ENCODE results near the gene SORBS2. TPM values are rescaled to one million over a fixed set of nuclear protein-coding genes. Genes with fewer than 3 reads are reported as not detected.

The SORBS2 gene
- total RNA-seq, 1 experiment from 2014 or later: 0.34 TPM

DNA sequence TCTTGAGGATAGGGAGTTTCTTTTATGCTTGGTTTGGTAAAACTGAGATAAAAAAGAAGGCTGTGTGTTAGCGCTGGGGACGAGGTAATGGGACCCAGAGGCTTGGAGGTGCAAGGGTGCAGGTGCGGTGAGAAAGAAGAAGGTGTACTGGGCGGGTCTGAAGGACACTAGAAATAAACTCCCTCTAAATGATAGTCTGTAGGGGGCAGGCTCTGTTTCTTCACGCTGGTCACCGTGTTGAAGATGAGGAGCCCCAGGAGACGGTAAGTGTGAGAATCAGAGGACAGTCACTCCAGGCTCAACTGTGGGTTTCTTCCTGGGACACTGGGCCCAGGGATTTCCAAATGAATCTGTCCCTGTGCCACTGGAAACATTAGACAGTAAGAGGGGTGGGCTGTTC, 131.4 kb downstream of the SORBS2 start:
- H3K9me3 ChIP-seq (ENCODE audit: control insufficient read depth in 1 of 2, insufficient read depth in 1 of 2, low read depth in 1 of 2, low read length in 2 of 2): no peaks in the 10 kb centered on the region
- H3K9me2 ChIP-seq (ENCODE audit: insufficient read depth): no peaks in the 10 kb centered on the region
- intact Hi-C loops (cut with micrococcal nuclease): no loop called here
- no peak overlapping the region for H2AFZ ChIP-seq (ENCODE audit: low read depth, low read length, poor library complexity, severe bottlenecking)
- H3K4me3 ChIP-seq (replicated peaks in 1 of 2; ENCODE audit: low read depth in 1 of 2, low read length in 2 of 2): no peak overlapping the region
- ChIA-PET POLR2A (no interaction called here), CTCF (no interaction called here), RAD21 (ENCODE audit: low non-redundant PET in 1 of 2, low total read pairs in 2 of 2, uncharacterized antibody in 2 of 2, unreplicated experiment in 2 of 2) (no interaction called here)
- no peaks in the 10 kb centered on the region for H3K36me3 ChIP-seq (ENCODE audit: control insufficient read depth in 1 of 2, insufficient read depth in 2 of 2, low read length in 2 of 2)
- no peaks in the 10 kb centered on the region for H3K4me1 ChIP-seq (ENCODE audit: control insufficient read depth in 1 of 2, insufficient read depth in 2 of 2, low read length in 2 of 2)
- no peaks in the 10 kb centered on the region for H3K79me2 ChIP-seq (ENCODE audit: insufficient read depth, low read length)
- no peak overlapping the region for H3K27ac ChIP-seq (ENCODE audit: low read depth, low read length)
- TF ChIP-seq, protein P1, sequence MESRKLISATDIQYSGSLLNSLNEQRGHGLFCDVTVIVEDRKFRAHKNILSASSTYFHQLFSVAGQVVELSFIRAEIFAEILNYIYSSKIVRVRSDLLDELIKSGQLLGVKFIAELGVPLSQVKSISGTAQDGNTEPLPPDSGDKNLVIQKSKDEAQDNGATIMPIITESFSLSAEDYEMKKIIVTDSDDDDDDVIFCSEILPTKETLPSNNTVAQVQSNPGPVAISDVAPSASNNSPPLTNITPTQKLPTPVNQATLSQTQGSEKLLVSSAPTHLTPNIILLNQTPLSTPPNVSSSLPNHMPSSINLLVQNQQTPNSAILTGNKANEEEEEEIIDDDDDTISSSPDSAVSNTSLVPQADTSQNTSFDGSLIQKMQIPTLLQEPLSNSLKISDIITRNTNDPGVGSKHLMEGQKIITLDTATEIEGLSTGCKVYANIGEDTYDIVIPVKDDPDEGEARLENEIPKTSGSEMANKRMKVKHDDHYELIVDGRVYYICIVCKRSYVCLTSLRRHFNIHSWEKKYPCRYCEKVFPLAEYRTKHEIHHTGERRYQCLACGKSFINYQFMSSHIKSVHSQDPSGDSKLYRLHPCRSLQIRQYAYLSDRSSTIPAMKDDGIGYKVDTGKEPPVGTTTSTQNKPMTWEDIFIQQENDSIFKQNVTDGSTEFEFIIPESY (IDR thresholded peaks at IDR 0.05; ENCODE audit: extremely low read depth, insufficient replicate concordance, low read length): no peak
- no peak for TF ChIP-seq SIN3A (IDR thresholded peaks at IDR 0.05; ENCODE audit: low read depth)
- no peak for TF ChIP-seq EZH2phosphoT487 (IDR thresholded peaks at IDR 0.05; ENCODE audit: borderline replicate concordance)
- TF ChIP-seq POLR2AphosphoS5 (IDR thresholded peaks at IDR 0.05; ENCODE audit: low read depth, low read length): no peak
- TF ChIP-seq CEBPB (IDR thresholded peaks at IDR 0.05; ENCODE audit: low read depth): no peak
- BruUV-seq (replicated peaks): no TSS peak
- DNase-seq (ENCODE audit: low read depth, low spot score) (no peak), ATAC-seq (no peak)
- H4K20me1 ChIP-seq (ENCODE audit: insufficient read depth): no peaks in the 10 kb centered on the region
- H3K9ac ChIP-seq (ENCODE audit: low read length): no peak overlapping the region
- no peaks in the 10 kb centered on the region for H3K27me3 ChIP-seq (ENCODE audit: insufficient read depth, low read length)
- no peak overlapping the region for H3K4me2 ChIP-seq (ENCODE audit: low read length)

DNA sequence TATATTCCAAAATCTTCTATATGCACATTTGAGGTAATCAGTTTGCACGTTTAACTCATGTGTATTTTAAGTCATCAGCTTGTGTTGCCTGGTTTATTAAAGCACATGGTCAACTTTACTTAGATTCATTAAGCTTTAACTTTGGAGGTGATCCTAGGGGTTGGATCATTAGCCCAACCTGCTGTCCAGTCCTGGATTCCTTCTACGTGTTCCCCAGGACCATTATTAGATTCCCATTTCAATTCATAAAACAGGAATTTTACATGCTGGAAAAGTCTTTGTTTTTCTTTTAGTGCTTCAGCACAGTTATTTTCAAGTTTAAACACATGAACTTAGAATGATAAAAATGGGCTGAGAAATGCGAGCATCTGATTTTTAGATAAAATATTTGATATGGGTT, 132.5 kb downstream of the SORBS2 start:
- Histone ChIP-seq H4K20me1 (ENCODE audit: insufficient read depth) (no peaks in the 10 kb centered on the region), H3K27me3 (ENCODE audit: insufficient read depth, low read length) (no peaks in the 10 kb centered on the region), H3K4me1 (ENCODE audit: control insufficient read depth in 1 of 2, insufficient read depth in 2 of 2, low read length in 2 of 2) (no peaks in the 10 kb centered on the region), H3K9me2 (ENCODE audit: insufficient read depth) (no peaks in the 10 kb centered on the region), H3K9me3 (ENCODE audit: control insufficient read depth in 1 of 2, insufficient read depth in 1 of 2, low read depth in 1 of 2, low read length in 2 of 2) (no peaks in the 10 kb centered on the region), H2AFZ (ENCODE audit: low read depth, low read length, poor library complexity, severe bottlenecking) (no peak overlapping the region), H3K79me2 (ENCODE audit: insufficient read depth, low read length) (no peaks in the 10 kb centered on the region), H3K27ac (ENCODE audit: low read depth, low read length) (no peak overlapping the region), H3K4me2 (ENCODE audit: low read length) (no peak overlapping the region), H3K36me3 (ENCODE audit: control insufficient read depth in 1 of 2, insufficient read depth in 2 of 2, low read length in 2 of 2) (no peaks in the 10 kb centered on the region), H3K4me3 (replicated peaks in 1 of 2; ENCODE audit: low read depth in 1 of 2, low read length in 2 of 2) (no peak overlapping the region), H3K9ac (ENCODE audit: low read length) (no peak overlapping the region)
- intact Hi-C loops (cut with micrococcal nuclease): no loop called here
- no TSS peak for BruUV-seq (replicated peaks)
- ChIA-PET RAD21 (ENCODE audit: low non-redundant PET in 1 of 2, low total read pairs in 2 of 2, uncharacterized antibody in 2 of 2, unreplicated experiment in 2 of 2) (no interaction called here), POLR2A (no interaction called here), CTCF (interaction anchor here (1.7 kb wide), 1 partner anchor 39 kb away, joined by 4 read pairs; no protein-coding TSS in a partner anchor)
- ATAC-seq: no peak
- DNase-seq (ENCODE audit: low read depth, low spot score): no peak
- TF ChIP-seq ZNF274 (IDR thresholded peaks at IDR 0.05; ENCODE audit: low read depth, low read length) (no peak), SP1 (IDR thresholded peaks at IDR 0.05; ENCODE audit: low read depth) (no peak), SIN3A (IDR thresholded peaks at IDR 0.05; ENCODE audit: low read depth) (no peak), EZH2phosphoT487 (IDR thresholded peaks at IDR 0.05; ENCODE audit: borderline replicate concordance) (no peak), CBX3 (IDR thresholded peaks at IDR 0.05; ENCODE audit: low read depth) (no peak), POLR2A (IDR thresholded peaks at IDR 0.05; ENCODE audit: borderline replicate concordance, extremely low read depth, insufficient read depth, insufficient read length) (no peak), ZFX (IDR thresholded peaks at IDR 0.05) (no peak)
- TF ChIP-seq, protein P2, sequence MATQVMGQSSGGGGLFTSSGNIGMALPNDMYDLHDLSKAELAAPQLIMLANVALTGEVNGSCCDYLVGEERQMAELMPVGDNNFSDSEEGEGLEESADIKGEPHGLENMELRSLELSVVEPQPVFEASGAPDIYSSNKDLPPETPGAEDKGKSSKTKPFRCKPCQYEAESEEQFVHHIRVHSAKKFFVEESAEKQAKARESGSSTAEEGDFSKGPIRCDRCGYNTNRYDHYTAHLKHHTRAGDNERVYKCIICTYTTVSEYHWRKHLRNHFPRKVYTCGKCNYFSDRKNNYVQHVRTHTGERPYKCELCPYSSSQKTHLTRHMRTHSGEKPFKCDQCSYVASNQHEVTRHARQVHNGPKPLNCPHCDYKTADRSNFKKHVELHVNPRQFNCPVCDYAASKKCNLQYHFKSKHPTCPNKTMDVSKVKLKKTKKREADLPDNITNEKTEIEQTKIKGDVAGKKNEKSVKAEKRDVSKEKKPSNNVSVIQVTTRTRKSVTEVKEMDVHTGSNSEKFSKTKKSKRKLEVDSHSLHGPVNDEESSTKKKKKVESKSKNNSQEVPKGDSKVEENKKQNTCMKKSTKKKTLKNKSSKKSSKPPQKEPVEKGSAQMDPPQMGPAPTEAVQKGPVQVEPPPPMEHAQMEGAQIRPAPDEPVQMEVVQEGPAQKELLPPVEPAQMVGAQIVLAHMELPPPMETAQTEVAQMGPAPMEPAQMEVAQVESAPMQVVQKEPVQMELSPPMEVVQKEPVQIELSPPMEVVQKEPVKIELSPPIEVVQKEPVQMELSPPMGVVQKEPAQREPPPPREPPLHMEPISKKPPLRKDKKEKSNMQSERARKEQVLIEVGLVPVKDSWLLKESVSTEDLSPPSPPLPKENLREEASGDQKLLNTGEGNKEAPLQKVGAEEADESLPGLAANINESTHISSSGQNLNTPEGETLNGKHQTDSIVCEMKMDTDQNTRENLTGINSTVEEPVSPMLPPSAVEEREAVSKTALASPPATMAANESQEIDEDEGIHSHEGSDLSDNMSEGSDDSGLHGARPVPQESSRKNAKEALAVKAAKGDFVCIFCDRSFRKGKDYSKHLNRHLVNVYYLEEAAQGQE (IDR thresholded peaks at IDR 0.05; ENCODE audit: low read depth): no peak
- TF ChIP-seq, protein P1 (IDR thresholded peaks at IDR 0.05; ENCODE audit: extremely low read depth, insufficient replicate concordance, low read length): no peak
- TF ChIP-seq, protein P3, sequence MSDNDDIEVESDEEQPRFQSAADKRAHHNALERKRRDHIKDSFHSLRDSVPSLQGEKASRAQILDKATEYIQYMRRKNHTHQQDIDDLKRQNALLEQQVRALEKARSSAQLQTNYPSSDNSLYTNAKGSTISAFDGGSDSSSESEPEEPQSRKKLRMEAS (IDR thresholded peaks at IDR 0.05): no peak
- TF ChIP-seq, protein P4, sequence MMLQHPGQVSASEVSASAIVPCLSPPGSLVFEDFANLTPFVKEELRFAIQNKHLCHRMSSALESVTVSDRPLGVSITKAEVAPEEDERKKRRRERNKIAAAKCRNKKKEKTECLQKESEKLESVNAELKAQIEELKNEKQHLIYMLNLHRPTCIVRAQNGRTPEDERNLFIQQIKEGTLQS (IDR thresholded peaks at IDR 0.05): no peak
